ENCODE results near the gene UBALD2. TPM values are rescaled to one million over a fixed set of nuclear protein-coding genes. Genes with fewer than 3 reads are reported as not detected.

Gene UBALD2
- total RNA-seq, 1 experiment from 2014 or later = 109 TPM

DNA sequence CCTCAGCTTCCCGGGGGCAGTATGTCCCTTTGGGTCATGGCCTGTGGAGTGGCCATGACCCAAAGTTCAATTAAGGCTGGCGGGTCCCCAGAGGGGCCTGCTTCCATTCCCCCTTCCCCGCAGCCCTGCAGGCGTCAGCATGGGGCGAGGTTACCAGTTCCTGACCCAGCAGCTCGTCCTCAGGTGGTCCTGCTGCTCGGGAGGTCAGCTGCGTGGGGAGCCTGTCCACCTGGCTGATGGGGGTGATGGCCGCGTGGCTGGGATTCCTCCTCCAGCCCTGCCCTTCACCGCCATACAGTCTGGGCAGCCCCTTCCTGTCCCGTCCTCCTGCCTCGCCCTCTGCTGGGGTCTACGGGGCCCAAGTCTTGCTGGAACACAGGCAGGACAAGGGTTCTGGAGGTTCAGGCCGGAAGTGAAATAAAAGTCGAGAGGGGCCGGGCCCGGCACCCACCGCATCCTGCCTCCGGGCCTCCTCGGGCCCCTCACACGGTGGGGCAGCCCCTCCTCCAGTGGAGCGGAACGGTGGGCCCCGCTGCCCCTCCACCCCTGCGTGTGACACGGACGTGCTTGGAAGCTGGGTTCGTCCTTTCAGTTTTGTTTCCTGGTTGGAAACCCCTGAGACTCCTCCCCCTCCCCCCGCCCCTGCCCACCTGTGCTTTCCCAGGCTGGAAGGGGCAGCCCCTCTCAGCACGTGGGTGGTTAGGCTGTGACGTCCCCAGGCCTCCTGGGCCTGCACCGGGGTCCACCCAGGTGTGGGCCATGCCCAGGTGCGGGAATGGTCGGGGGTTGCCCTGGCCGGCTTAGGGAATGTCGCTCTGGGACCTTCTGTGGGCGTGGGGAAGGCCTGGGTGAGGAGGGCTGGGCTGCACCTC, 6.8 kb downstream of the UBALD2 start:
- no peak overlapping the region for H3K4me3 Mint-ChIP-seq (ENCODE audit: unreplicated experiment)
- no TSS peak for BruUV-seq (replicated peaks)
- ChIA-PET POLR2A (interaction anchor here (0.6 kb wide), 1 partner anchor 147 kb away, joined by 3 read pairs; no protein-coding TSS in a partner anchor), CTCF (interaction anchor here (0.6 to 6.0 kb wide), 4 partner anchors 7 to 169 kb away, joined by 3 to 51 read pairs (median 4); partner anchors contain the start of gene EXOC7)
- no peak overlapping the region for H3K27ac Mint-ChIP-seq (ENCODE audit: low read depth, unreplicated experiment)
- H3K4me1 Mint-ChIP-seq (ENCODE audit: insufficient read depth, unreplicated experiment) = peaks cover 7% of the 10 kb centered on the region
- DNase-seq (ENCODE audit: unreplicated experiment) = no peak
- no peaks in the 10 kb centered on the region for H3K9me3 Mint-ChIP-seq (ENCODE audit: unreplicated experiment)
- no peak for TF ChIP-seq CTCF (IDR thresholded peaks at IDR 0.05; ENCODE audit: unreplicated experiment)
- H3K36me3 Mint-ChIP-seq (ENCODE audit: insufficient read depth, unreplicated experiment) = peaks cover 32% of the 10 kb centered on the region
- intact Hi-C loops (cut with micrococcal nuclease) = no loop called here
- H3K27me3 Mint-ChIP-seq (ENCODE audit: insufficient read depth, unreplicated experiment) = no peaks in the 10 kb centered on the region

DNA sequence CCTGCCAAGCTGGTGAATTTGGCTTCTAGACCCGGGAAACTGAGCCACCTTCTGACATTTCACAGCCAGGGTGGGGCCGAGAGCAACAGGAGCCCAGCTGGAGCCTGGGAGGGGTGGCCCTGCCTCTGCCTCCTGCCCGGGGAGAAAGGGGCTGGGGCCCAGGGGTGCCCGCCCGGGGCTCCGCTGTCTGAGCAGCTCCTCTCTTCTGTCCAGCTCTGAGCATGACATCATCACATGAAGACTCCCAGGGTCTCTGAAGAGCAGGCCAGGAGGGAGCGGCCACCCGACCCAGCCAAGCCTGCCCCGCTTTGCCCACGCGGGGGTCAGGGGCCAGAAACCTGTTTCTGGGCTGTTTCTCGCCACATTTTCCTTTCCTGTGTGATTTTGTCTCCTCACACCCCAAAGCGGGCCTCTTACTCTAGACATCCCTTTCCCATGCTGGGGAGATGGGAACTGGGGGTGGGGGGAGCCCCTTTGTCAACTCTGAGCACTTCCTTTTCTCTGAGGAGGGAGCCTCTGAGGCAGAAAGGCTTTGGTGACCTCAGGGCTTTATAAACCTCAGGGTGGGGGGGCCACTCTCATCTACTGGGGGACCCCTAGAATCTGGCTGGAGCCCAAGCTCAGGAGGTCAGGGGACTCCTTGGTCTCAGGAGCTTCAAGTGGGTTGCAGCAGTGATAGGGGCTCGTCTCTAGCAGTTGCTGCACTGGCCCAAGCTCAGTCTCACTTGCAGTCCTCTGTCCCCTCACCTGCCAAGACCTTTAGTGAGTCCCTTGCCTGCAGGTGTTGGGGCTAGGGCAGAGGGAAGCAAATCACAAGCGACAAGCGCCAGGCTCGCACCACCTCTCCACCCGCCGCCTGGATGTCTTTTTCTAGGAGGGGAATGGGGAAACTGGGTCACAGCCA, 7.6 kb downstream of the UBALD2 start:
- Mint-ChIP-seq H3K36me3 (ENCODE audit: insufficient read depth, unreplicated experiment) (peaks cover 28% of the 10 kb centered on the region), H3K27ac (ENCODE audit: low read depth, unreplicated experiment) (no peak overlapping the region), H3K4me3 (ENCODE audit: unreplicated experiment) (no peak overlapping the region), H3K4me1 (ENCODE audit: insufficient read depth, unreplicated experiment) (peaks cover 10% of the 10 kb centered on the region), H3K9me3 (ENCODE audit: unreplicated experiment) (no peaks in the 10 kb centered on the region), H3K27me3 (ENCODE audit: insufficient read depth, unreplicated experiment) (no peaks in the 10 kb centered on the region)
- CTCF ChIA-PET = interaction anchor here (0.7 to 0.8 kb wide), 2 partner anchors 13 to 273 kb away, joined by 4 to 5 read pairs; no protein-coding TSS in a partner anchor
- TF ChIP-seq CTCF (IDR thresholded peaks at IDR 0.05; ENCODE audit: unreplicated experiment) = no peak
- BruUV-seq (replicated peaks) = no TSS peak
- POLR2A ChIA-PET = interaction anchor here (0.6 kb wide), 1 partner anchor 147 kb away, joined by 3 read pairs; no protein-coding TSS in a partner anchor
- DNase-seq (ENCODE audit: unreplicated experiment) = no peak
- intact Hi-C loops (cut with micrococcal nuclease) = no loop called here

- ChIA-PET POLR2A (no interaction called here), CTCF (interaction anchor here (0.8 to 1.6 kb wide), 3 partner anchors 14 to 274 kb away, joined by 3 to 6 read pairs (median 5); partner anchors contain the start of gene EXOC7)
- TF ChIP-seq CTCF (IDR thresholded peaks at IDR 0.05; ENCODE audit: unreplicated experiment) = no peak
- intact Hi-C loops (cut with micrococcal nuclease) = no loop called here
- Mint-ChIP-seq H3K27me3 (ENCODE audit: insufficient read depth, unreplicated experiment) (no peaks in the 10 kb centered on the region), H3K4me3 (ENCODE audit: unreplicated experiment) (no peak overlapping the region), H3K36me3 (ENCODE audit: insufficient read depth, unreplicated experiment) (peaks cover 25% of the 10 kb centered on the region), H3K4me1 (ENCODE audit: insufficient read depth, unreplicated experiment) (peaks cover 6% of the 10 kb centered on the region), H3K9me3 (ENCODE audit: unreplicated experiment) (no peaks in the 10 kb centered on the region), H3K27ac (ENCODE audit: low read depth, unreplicated experiment) (no peak overlapping the region)
- no peak for DNase-seq (ENCODE audit: unreplicated experiment)
- BruUV-seq (replicated peaks) = no TSS peak
Measured at GRCh38 chr17:76273445-76274111, 8.4 kb downstream of the UBALD2 start.
